WTC11 (cell line): Measurements from ENCODE around the gene C4BPA. TPM values are rescaled to one million over a fixed set of nuclear protein-coding genes. Genes with fewer than 3 reads are reported as not detected.

ENCODE experiments used
- ATAC-seq: fragments of 200-7000 bp; cut with Tn5 transposase; 2 replicates; pipeline ENCODE4 v1.10.0; 2021; ENCODE audit warnings: mild to moderate bottlenecking, moderate library complexity
- CTCF ChIA-PET: fragments of 300-600 bp; sonication (Branson Sonifier 250); formaldehyde crosslinking; loops from one replicate; lab custom pipeline; 2021; ENCODE audit warnings: antibody characterized with exemption; lab: Charles Lee
- POLR2A ChIA-PET: fragments of 350-600 bp; sonication (Branson Sonifier 250); formaldehyde crosslinking; loops from one replicate; lab custom pipeline; 2021; ENCODE audit warnings: antibody characterized with exemption; lab: Charles Lee
- DNase-seq: peaks from one replicate; pipeline ENCODE4 v3.0.0; 2021; ENCODE audit warnings: low spot score
- H3K27ac Mint-ChIP-seq: 2 replicates; pipeline ENCODE4 v1.8.0; 2021; ENCODE audit warnings: mixed read lengths
- H3K27me3 Mint-ChIP-seq: 2 replicates; pipeline ENCODE4 v1.8.0; 2021; ENCODE audit warnings: low read depth, mild to moderate bottlenecking, moderate library complexity, mixed read lengths
- H3K36me3 Mint-ChIP-seq: 2 replicates; pipeline ENCODE4 v1.8.0; 2021; ENCODE audit warnings: mixed read lengths
- H3K4me1 Mint-ChIP-seq: 2 replicates; pipeline ENCODE4 v1.8.0; 2022; ENCODE audit warnings: mixed read lengths
- H3K4me3 Mint-ChIP-seq: 2 replicates; pipeline ENCODE4 v1.8.0; 2021; ENCODE audit warnings: mild to moderate bottlenecking, moderate library complexity, mixed read lengths
- H3K9me3 Mint-ChIP-seq: 2 replicates; pipeline ENCODE4 v1.8.0; 2021; ENCODE audit warnings: mixed read lengths
- AR ChIP-seq: fragments of 250-450 bp; sonication (Bioruptor Pico); IDR thresholded peaks from 2 replicates; pipeline ENCODE4 v1.9.0; 2021; ENCODE audit warnings: mild to moderate bottlenecking
- ATF2 ChIP-seq: sonication (generic); formaldehyde crosslinking; IDR thresholded peaks from 2 replicates; pipeline ENCODE4 v1.8.1; 2022; ENCODE audit warnings: low read depth, missing genetic modification reagents, borderline replicate concordance
- CTCF ChIP-seq: fragments of 200-600 bp; IDR thresholded peaks from 2 replicates; pipeline ENCODE4 v1.8.0; 2022; ENCODE audit warnings: antibody characterized with exemption
- GRHL2 ChIP-seq: fragments of 250-450 bp; sonication (Bioruptor Pico); IDR thresholded peaks from 2 replicates; pipeline ENCODE4 v1.8.0; 2022; ENCODE audit warnings: mild to moderate bottlenecking, moderate library complexity; ENCODE audit not compliant: insufficient replicate concordance, severe bottlenecking
- JUN ChIP-seq: sonication (generic); formaldehyde crosslinking; IDR thresholded peaks from 2 replicates; pipeline ENCODE4 v1.8.0; 2023; ENCODE audit warnings: mild to moderate bottlenecking, missing genetic modification reagents
- MLX ChIP-seq: sonication (generic); formaldehyde crosslinking; IDR thresholded peaks from 2 replicates; pipeline ENCODE4 v1.8.1; 2023; ENCODE audit warnings: mild to moderate bottlenecking, missing genetic modification reagents, moderate library complexity
- NR3C1 ChIP-seq: sonication (generic); formaldehyde crosslinking; conservative IDR thresholded peaks from 2 replicates; pipeline ENCODE4 v1.8.1; 2023; ENCODE audit warnings: low read depth, mild to moderate bottlenecking, missing genetic modification reagents
- ZBTB21 ChIP-seq: sonication (generic); formaldehyde crosslinking; IDR thresholded peaks from 2 replicates; pipeline ENCODE4 v1.8.1; 2023; ENCODE audit warnings: mild to moderate bottlenecking, missing genetic modification reagents, borderline replicate concordance
- ZNF232 ChIP-seq: sonication (generic); formaldehyde crosslinking; IDR thresholded peaks from 2 replicates; pipeline ENCODE4 v1.8.0; 2022; ENCODE audit warnings: mild to moderate bottlenecking, missing genetic modification reagents
- ZNF423 ChIP-seq: fragments of 250-450 bp; sonication (Bioruptor Pico); IDR thresholded peaks from 2 replicates; pipeline ENCODE4 v2.1.2; 2022; ENCODE audit warnings: mild to moderate bottlenecking, moderate library complexity
- ZNF671 ChIP-seq: fragments of 250-450 bp; sonication (Bioruptor Pico); IDR thresholded peaks from 2 replicates; pipeline ENCODE4 v1.8.0; 2021; ENCODE audit warnings: mild to moderate bottlenecking
- total RNA-seq: library from RNA; stranded (reverse); gene quantifications from 3 replicates; pipeline ENCODE4 v1.2.3, GENCODE V29; 2021

Gene C4BPA
- total RNA-seq, 1 experiment from 2014 or later = 0.39 TPM

- no peaks in the 10 kb centered on the region for H3K27me3 Mint-ChIP-seq
- CTCF ChIA-PET = no interaction called here
- no peak for DNase-seq
These were observed 47.4 kb upstream of the C4BPA start for GRCh38 chr1:207056673-207057072.

GRCh38 chr1:207058252-207058651, 45.8 kb upstream of the C4BPA start:
- H3K4me1 Mint-ChIP-seq = peaks cover 23% of the 10 kb centered on the region
- POLR2A ChIA-PET = no interaction called here

More at GRCh38 chr1:207056673-207057072, 47.4 kb upstream of the C4BPA start:
- Mint-ChIP-seq H3K27ac (no peak overlapping the region), H3K4me1 (peaks cover 29% of the 10 kb centered on the region), H3K36me3 (peaks cover 10% of the 10 kb centered on the region; the same call in 1 of the 2 replicates), H3K9me3 (no peaks in the 10 kb centered on the region), H3K4me3 (no peak overlapping the region)
- no peak for TF ChIP-seq ZNF423
- no peak for TF ChIP-seq GRHL2 (CRISPR knock-in tag)
- no peak for TF ChIP-seq ATF2 (CRISPR knock-in tag)
- no peak for TF ChIP-seq NR3C1
- no peak for ATAC-seq
- POLR2A ChIA-PET = interaction anchor here (0.6 kb wide), 1 partner anchor 27 kb away, joined by 3 read pairs; no protein-coding TSS in a partner anchor

More at GRCh38 chr1:207058252-207058651, 45.8 kb upstream of the C4BPA start:
- Mint-ChIP-seq H3K27me3 (no peaks in the 10 kb centered on the region), H3K27ac (no peak overlapping the region), H3K36me3 (peaks cover 25% of the 10 kb centered on the region), H3K4me3 (no peak overlapping the region), H3K9me3 (no peaks in the 10 kb centered on the region)
- CTCF ChIA-PET = no interaction called here
- no peak for DNase-seq
- TF ChIP-seq CTCF = no peak
- TF ChIP-seq ZBTB21 (CRISPR knock-in tag) = no peak
- no peak for TF ChIP-seq ZNF232 (CRISPR knock-in tag)
- TF ChIP-seq ZNF671 = no peak
- TF ChIP-seq MLX (CRISPR knock-in tag) = no peak
- no peak for TF ChIP-seq JUN (CRISPR knock-in tag)
- TF ChIP-seq AR (CRISPR knock-in tag) = no peak
- no peak for TF ChIP-seq NR3C1
- no peak for ATAC-seq
